Measurements from ENCODE around the gene MISP. TPM values are rescaled to one million over a fixed set of nuclear protein-coding genes. Genes with fewer than 3 reads are reported as not detected.

Gene MISP
- total and polyA plus RNA-seq, 12 donors: 0.01 TPM; not detected in 11

DNA sequence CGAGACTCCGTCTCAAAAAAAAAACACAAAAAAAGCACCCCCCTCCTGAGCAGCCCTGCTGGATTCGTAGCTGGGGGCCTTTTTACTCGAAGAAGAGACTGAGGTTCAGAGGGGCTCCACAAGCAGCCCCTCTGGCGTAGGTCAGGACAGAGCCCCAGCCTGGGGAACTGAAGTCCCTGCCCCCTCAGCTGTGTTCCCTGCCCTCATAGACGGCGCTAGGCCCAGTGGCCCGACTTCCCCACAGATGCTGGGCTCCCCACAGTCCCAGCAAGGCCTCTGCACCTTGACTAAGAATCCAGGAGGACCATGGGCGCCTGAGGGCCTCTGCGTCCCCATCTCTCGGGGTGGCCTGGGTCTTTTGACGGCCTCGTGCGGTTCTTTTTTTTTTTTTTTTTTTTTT, 1.1 kb upstream of the MISP start:
- no peak for DNase-seq
- Histone ChIP-seq H3K9me3 (peaks cover 0 to 32% (median 9%) of the 10 kb centered on the region in 11 donors), H3K4me3 (no peak overlapping the region), H3K27ac (no peak overlapping the region), H3K27me3 (peaks cover 0 to 17% (median 9%) of the 10 kb centered on the region in 7 donors), H3K36me3 (peaks cover 0 to 20% (median 0%) of the 10 kb centered on the region in 9 donors), H3K4me1 (peaks cover 0 to 15% (median 0%) of the 10 kb centered on the region in 9 donors)
- TF ChIP-seq, protein P1, sequence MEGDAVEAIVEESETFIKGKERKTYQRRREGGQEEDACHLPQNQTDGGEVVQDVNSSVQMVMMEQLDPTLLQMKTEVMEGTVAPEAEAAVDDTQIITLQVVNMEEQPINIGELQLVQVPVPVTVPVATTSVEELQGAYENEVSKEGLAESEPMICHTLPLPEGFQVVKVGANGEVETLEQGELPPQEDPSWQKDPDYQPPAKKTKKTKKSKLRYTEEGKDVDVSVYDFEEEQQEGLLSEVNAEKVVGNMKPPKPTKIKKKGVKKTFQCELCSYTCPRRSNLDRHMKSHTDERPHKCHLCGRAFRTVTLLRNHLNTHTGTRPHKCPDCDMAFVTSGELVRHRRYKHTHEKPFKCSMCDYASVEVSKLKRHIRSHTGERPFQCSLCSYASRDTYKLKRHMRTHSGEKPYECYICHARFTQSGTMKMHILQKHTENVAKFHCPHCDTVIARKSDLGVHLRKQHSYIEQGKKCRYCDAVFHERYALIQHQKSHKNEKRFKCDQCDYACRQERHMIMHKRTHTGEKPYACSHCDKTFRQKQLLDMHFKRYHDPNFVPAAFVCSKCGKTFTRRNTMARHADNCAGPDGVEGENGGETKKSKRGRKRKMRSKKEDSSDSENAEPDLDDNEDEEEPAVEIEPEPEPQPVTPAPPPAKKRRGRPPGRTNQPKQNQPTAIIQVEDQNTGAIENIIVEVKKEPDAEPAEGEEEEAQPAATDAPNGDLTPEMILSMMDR (IDR thresholded peaks at IDR 0.05): no peak
- ATAC-seq: no peak
- WGBS, 2 donors: 68 to 77% methylated on average over 14 of the region's 14 CpGs
- intact Hi-C loops (cut with DNase I): loop anchor here in 1 of 10 donors (10.0 kb wide), 1 partner anchor 85 kb away; no protein-coding TSS in a partner anchor

DNA sequence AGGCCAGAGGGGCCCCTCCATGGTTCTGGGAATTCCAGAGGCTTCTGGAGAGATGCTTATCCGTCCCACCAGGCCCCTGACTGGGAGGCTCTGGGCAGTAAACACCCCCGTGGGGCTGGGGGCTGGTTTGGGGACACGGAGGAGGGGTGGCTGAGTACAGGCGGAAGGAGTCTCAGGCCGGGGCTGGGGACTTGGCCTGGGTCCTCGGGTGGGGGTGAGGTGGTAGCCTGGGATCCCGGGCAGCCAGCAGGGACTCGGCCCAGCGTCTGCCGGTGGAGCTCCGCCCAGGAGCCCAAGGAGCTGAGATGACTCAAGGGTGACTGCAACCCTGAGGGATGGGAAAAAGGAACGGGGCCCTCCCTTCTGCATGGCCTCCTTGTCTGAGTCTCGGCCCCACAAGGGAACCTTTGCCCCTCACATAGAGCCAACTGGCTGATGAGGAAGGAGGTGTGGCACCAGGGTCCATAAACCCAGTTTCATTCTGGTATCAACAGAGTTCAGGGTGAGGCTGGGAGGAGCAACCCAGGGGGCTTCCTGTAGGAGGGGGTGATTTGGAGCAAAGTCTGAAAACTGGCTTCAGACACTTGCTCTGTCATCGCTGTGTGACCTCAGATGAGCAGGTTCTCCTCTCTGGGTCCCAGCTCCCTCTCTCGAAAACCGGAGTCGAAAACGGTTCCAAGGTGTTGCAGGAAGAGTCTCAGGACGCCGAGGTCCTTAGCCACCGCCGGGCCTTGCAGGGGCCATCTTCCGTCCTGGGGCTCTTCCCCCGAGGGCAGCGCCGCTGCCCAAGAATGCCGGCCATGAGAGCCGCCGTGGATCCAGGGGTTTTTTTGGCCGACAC, 809 bp downstream of the MISP start:
- H3K27me3 ChIP-seq: peaks cover 0 to 17% (median 9%) of the 10 kb centered on the region in 7 donors
- peaks cover 0 to 15% (median 0%) of the 10 kb centered on the region in 9 donors for H3K4me1 ChIP-seq
- ATAC-seq (peak in 1 of 8 donors; percentile 57), DNase-seq (no peak)
- intact Hi-C loops (cut with DNase I): loop anchor here in 1 of 10 donors (10.0 kb wide), 1 partner anchor 83 kb away; no protein-coding TSS in a partner anchor
- 63 to 66% methylated on average over 30 of the region's 30 CpGs for WGBS, 2 donors
- TF ChIP-seq, protein P1 (IDR thresholded peaks at IDR 0.05): no peak
- H3K4me3 ChIP-seq: no peak overlapping the region
- peaks cover 0 to 12% (median 0%) of the 10 kb centered on the region in 9 donors for H3K36me3 ChIP-seq
- H3K9me3 ChIP-seq: peaks cover 0 to 14% (median 9%) of the 10 kb centered on the region in 11 donors
- no peak overlapping the region for H3K27ac ChIP-seq

DNA sequence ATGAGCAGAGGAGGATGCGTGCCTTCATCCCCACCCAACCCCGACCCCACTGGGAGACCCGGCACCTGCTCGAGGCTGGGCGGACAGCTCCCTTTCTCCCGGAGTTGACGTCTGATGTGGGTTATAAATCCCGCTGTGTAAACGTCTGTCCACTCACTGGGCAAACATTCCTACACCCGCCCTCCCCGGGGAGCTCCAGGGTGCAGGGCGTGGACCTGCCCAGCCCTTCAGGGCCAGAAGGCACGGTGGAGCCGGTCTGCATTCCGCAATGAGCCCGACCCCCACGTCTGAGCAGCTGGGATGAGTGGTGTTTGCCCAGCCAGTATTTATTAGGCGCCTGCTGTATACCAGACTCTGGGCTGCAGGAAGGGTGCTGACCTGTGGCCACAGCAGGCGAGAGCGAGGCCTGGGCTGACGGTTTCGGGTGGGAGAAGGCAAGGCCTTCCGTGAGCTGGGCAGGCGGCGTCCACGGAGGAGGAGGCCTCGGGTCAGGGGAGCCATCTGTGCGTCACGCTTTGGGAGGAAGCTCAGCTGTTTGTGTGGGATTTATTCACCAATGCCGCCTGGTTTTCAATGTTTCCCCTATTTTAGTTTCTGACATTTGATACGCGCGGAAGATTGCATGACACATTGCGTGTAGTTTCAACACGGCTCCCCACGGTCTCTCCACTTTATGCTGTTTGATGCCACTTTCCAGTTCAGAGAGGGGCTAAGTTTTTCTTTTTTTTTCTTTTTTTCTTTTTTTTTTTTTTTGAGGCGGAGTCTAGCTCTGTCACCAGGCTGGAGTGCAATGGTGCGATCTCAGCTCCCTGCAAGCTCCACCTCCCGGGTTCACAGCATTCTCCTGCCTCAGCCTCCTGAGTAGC, 2.0 kb downstream of the MISP start:
- Histone ChIP-seq H3K36me3 (peaks cover 0 to 1% (median 0%) of the 10 kb centered on the region in 9 donors), H3K4me1 (peaks cover 0 to 15% (median 0%) of the 10 kb centered on the region in 9 donors), H3K9me3 (peaks cover 0 to 5% (median under 1%) of the 10 kb centered on the region in 11 donors), H3K27me3 (peaks cover 0 to 17% (median 9%) of the 10 kb centered on the region in 7 donors), H3K27ac (peak overlapping the region in 3 of 10 donors; percentile 34 to 65 (median 35)), H3K4me3 (no peak overlapping the region)
- WGBS, 2 donors: 47 to 54% methylated on average over 39 of the region's 39 CpGs
- intact Hi-C loops (cut with DNase I): loop anchor here in 1 of 10 donors (10.0 kb wide), 1 partner anchor 82 kb away; no protein-coding TSS in a partner anchor
- TF ChIP-seq, protein P1 (IDR thresholded peaks at IDR 0.05): no peak
- DNase-seq (no peak), ATAC-seq (peak in 7 of 8 donors; percentile 20 to 54 (median 49))

DNA sequence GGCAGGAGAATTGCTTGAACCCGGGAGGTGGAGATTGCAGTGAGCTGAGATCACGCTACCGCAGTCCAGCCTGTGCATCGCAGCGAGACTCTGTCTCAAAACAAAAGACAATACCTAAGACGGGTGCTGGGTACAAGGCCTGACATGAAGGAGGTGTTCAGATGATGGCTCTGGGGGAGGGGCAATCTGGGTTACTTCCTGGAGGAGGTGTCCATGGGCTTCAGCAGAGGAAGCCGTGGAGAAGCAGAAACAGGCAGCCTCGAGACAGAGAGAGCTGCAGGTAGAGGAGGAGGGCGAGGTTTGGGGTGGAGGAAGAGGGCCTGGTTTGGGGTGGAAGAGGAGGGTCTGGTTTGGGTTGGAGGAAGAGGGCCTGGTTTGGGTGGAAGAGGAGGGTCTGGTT, 3.6 kb downstream of the MISP start:
- ATAC-seq (no peak), DNase-seq (no peak)
- TF ChIP-seq, protein P1 (IDR thresholded peaks at IDR 0.05): no peak
- intact Hi-C loops (cut with DNase I): loop anchor here in 1 of 10 donors (10.0 kb wide), 1 partner anchor 80 kb away; no protein-coding TSS in a partner anchor
- Histone ChIP-seq H3K27ac (no peak overlapping the region), H3K9me3 (peaks cover 0 to 18% (median 7%) of the 10 kb centered on the region in 11 donors), H3K36me3 (no peaks in the 10 kb centered on the region), H3K4me1 (peaks cover 0 to 15% (median 0%) of the 10 kb centered on the region in 9 donors), H3K27me3 (peaks cover 0 to 17% (median 9%) of the 10 kb centered on the region in 7 donors), H3K4me3 (no peak overlapping the region)
- WGBS, 2 donors: 86 to 88% methylated on average over 9 of the region's 9 CpGs

Measured in heart right ventricle (tissue), 16 donors.